HG02759 (cell line): ENCODE data around the gene NPTN.
"Not testable (repeated sequence)": the region's sequence is repeated elsewhere in the genome, so short reads cannot be mapped to it uniquely, and the experiment has no call there.

ENCODE experiments used
- ATAC-seq: cut with Tn5 transposase; IDR thresholded peaks from one replicate; pipeline ENCODE4 v1.9.1; 2021; ENCODE audit warnings: mild to moderate bottlenecking, moderate library complexity; ENCODE audit not compliant: unreplicated experiment

The NPTN gene

GRCh38 chr15:73601451-73602445 is 31.4 kb downstream of the NPTN start:
- no peak for ATAC-seq

GRCh38 chr15:73600413-73601335 is 32.5 kb downstream of the NPTN start:
- no peak for ATAC-seq

- no peak for ATAC-seq
These were observed 33.3 kb downstream of the NPTN start for GRCh38 chr15:73599934-73600333.

GRCh38 chr15:73598530-73599160 is 34.5 kb downstream of the NPTN start:
- no peak for ATAC-seq

- no peak for ATAC-seq
These were observed 36.1 kb downstream of the NPTN start for GRCh38 chr15:73597036-73597638.

GRCh38 chr15:73596174-73596573 is 37.0 kb downstream of the NPTN start:
- no peak for ATAC-seq

- ATAC-seq = no peak
These were observed 39.1 kb downstream of the NPTN start for GRCh38 chr15:73594109-73594508.

- ATAC-seq = no peak
These were observed 39.7 kb downstream of the NPTN start for GRCh38 chr15:73593304-73594074.

GRCh38 chr15:73590263-73590662 is 42.9 kb downstream of the NPTN start:
- ATAC-seq = no peak

- ATAC-seq = no peak
These were observed 43.4 kb downstream of the NPTN start for GRCh38 chr15:73589766-73590165.

- no peak for ATAC-seq
These were observed 47.1 kb downstream of the NPTN start for GRCh38 chr15:73585871-73586654.

GRCh38 chr15:73584699-73585420 is 48.3 kb downstream of the NPTN start:
- ATAC-seq = no peak

- no peak for ATAC-seq
These were observed 49.6 kb downstream of the NPTN start for GRCh38 chr15:73583544-73583943.

GRCh38 chr15:73582851-73583379 is 50.3 kb downstream of the NPTN start:
- no peak for ATAC-seq

- no peak for ATAC-seq
These were observed 55.2 kb downstream of the NPTN start for GRCh38 chr15:73578026-73578425.

- ATAC-seq = not testable (repeated sequence)
These were observed 55.6 kb downstream of the NPTN start for GRCh38 chr15:73577593-73577992.

- ATAC-seq = no peak
These were observed 57.4 kb downstream of the NPTN start for GRCh38 chr15:73575636-73576247.

- ATAC-seq = no peak
These were observed 59.6 kb downstream of the NPTN start for GRCh38 chr15:73573572-73573971.
